NT2/D1 (cell line): Measurements from ENCODE around the gene PILRA.

Experiments
- DNase-seq: peaks from one replicate; pipeline ENCODE4 v3.0.0-alpha.2; 2011; ENCODE audit warnings: low read depth, low spot score
- H3K27me3 ChIP-seq: 2 replicates; pipeline ENCODE4 v1.6.0; 2011; ENCODE audit warnings: mild to moderate bottlenecking; ENCODE audit not compliant: insufficient read length, insufficient read depth
- H3K36me3 ChIP-seq: 2 replicates; pipeline ENCODE4 v1.6.1; 2011; ENCODE audit warnings: mild to moderate bottlenecking, low read length, mixed read lengths; ENCODE audit not compliant: insufficient read depth, insufficient read length
- H3K4me1 ChIP-seq: 2 replicates; pipeline ENCODE4 v1.5.1; 2011; ENCODE audit not compliant: insufficient read depth, insufficient read length
- H3K4me3 ChIP-seq: 2 replicates; pipeline ENCODE4 v1.5.1; 2011; ENCODE audit warnings: low read depth; ENCODE audit not compliant: insufficient read length
- H3K9ac ChIP-seq: 2 replicates; pipeline ENCODE4 v1.6.0; 2011; ENCODE audit warnings: low read depth; ENCODE audit not compliant: insufficient read length
- H3K9me3 ChIP-seq: 2 replicates; pipeline ENCODE4 v1.5.1; 2011; ENCODE audit warnings: mild to moderate bottlenecking, low read length; ENCODE audit not compliant: insufficient read depth
- SUZ12 ChIP-seq: IDR thresholded peaks from 2 replicates; pipeline ENCODE4 v1.6.1; 2011; ENCODE audit not compliant: insufficient read length, insufficient read depth; ENCODE audit errors: extremely low read depth
- YY1 ChIP-seq: IDR thresholded peaks from 2 replicates; pipeline ENCODE4 v1.6.1; 2011; ENCODE audit not compliant: insufficient read length, insufficient read depth
- ZNF274 ChIP-seq: IDR thresholded peaks from 2 replicates; pipeline ENCODE4 v1.6.1; 2011; ENCODE audit warnings: mild to moderate bottlenecking, low read depth, low read length

Gene PILRA

GRCh38 chr7:100407285-100408180 lies 34.2 kb downstream of the PILRA start:
- TF ChIP-seq ZNF274 (no peak), YY1 (no peak), SUZ12 (no peak)
- Histone ChIP-seq H3K9ac (no peak overlapping the region), H3K36me3 (no peaks in the 10 kb centered on the region), H3K4me3 (no peak overlapping the region), H3K4me1 (no peaks in the 10 kb centered on the region), H3K27me3 (no peaks in the 10 kb centered on the region), H3K9me3 (no peaks in the 10 kb centered on the region)
- peak; percentile 75 for DNase-seq

GRCh38 chr7:100411101-100411500 lies 37.8 kb downstream of the PILRA start:
- TF ChIP-seq ZNF274 (no peak), YY1 (no peak), SUZ12 (no peak)
- no peaks in the 10 kb centered on the region for H3K9me3 ChIP-seq
- no peak overlapping the region for H3K4me3 ChIP-seq
- no peaks in the 10 kb centered on the region for H3K4me1 ChIP-seq
- no peaks in the 10 kb centered on the region for H3K36me3 ChIP-seq
- no peaks in the 10 kb centered on the region for H3K27me3 ChIP-seq
- no peak for DNase-seq
- H3K9ac ChIP-seq, result no peak overlapping the region

- no peak overlapping the region for H3K4me3 ChIP-seq
- DNase-seq, result no peak
- no peaks in the 10 kb centered on the region for H3K4me1 ChIP-seq
- no peaks in the 10 kb centered on the region for H3K9me3 ChIP-seq
- H3K36me3 ChIP-seq, result no peaks in the 10 kb centered on the region
- H3K9ac ChIP-seq, result no peak overlapping the region
- TF ChIP-seq ZNF274, result no peak
- TF ChIP-seq YY1, result no peak
- TF ChIP-seq SUZ12, result no peak
- no peaks in the 10 kb centered on the region for H3K27me3 ChIP-seq
Observed at GRCh38 chr7:100413346-100413745, 40.1 kb downstream of the PILRA start.

GRCh38 chr7:100413889-100414288 lies 40.6 kb downstream of the PILRA start:
- Histone ChIP-seq H3K9ac (no peak overlapping the region), H3K9me3 (no peaks in the 10 kb centered on the region), H3K27me3 (no peaks in the 10 kb centered on the region), H3K36me3 (no peaks in the 10 kb centered on the region), H3K4me1 (no peaks in the 10 kb centered on the region), H3K4me3 (no peak overlapping the region)
- TF ChIP-seq SUZ12 (no peak), YY1 (no peak), ZNF274 (no peak)
- no peak for DNase-seq

- no peaks in the 10 kb centered on the region for H3K4me1 ChIP-seq
- TF ChIP-seq ZNF274, result no peak
- TF ChIP-seq YY1, result no peak
- no peak for TF ChIP-seq SUZ12
Observed at GRCh38 chr7:100415448-100415847, 42.2 kb downstream of the PILRA start.

GRCh38 chr7:100418930-100419659 lies 45.8 kb downstream of the PILRA start:
- no peaks in the 10 kb centered on the region for H3K27me3 ChIP-seq
- TF ChIP-seq ZNF274, result no peak
- TF ChIP-seq SUZ12, result no peak
- TF ChIP-seq YY1, result no peak
- H3K4me3 ChIP-seq, result no peak overlapping the region
- H3K36me3 ChIP-seq, result no peaks in the 10 kb centered on the region
- no peaks in the 10 kb centered on the region for H3K9me3 ChIP-seq
- no peak overlapping the region for H3K9ac ChIP-seq
- DNase-seq, result no peak
- no peaks in the 10 kb centered on the region for H3K4me1 ChIP-seq

More at GRCh38 chr7:100415448-100415847, 42.2 kb downstream of the PILRA start:
- no peak for DNase-seq
- Histone ChIP-seq H3K27me3 (no peaks in the 10 kb centered on the region), H3K4me3 (no peak overlapping the region), H3K36me3 (no peaks in the 10 kb centered on the region), H3K9me3 (no peaks in the 10 kb centered on the region), H3K9ac (no peak overlapping the region)

GRCh38 chr7:100419660-100420226 lies 46.5 kb downstream of the PILRA start:
- TF ChIP-seq ZNF274 (no peak), YY1 (no peak), SUZ12 (no peak)
- Histone ChIP-seq H3K4me3 (no peak overlapping the region), H3K9ac (no peak overlapping the region), H3K4me1 (no peaks in the 10 kb centered on the region), H3K36me3 (no peaks in the 10 kb centered on the region), H3K9me3 (no peaks in the 10 kb centered on the region), H3K27me3 (no peaks in the 10 kb centered on the region)
- DNase-seq, result no peak
